H1 (cell line): Measurements from ENCODE around the gene KLHL21. TPM values are rescaled to one million over a fixed set of nuclear protein-coding genes. Genes with fewer than 3 reads are reported as not detected.

Experiments used
- polyA plus RNA-seq, 7 experiments: library from polyadenylated mRNA; depleted of rRNA in 3 of 7; stranded (reverse) in 5 of 7; unstranded in 2 of 7; fragments of >200 nt in 5 of 7; fragments of 200-250 nt in 2 of 7; gene quantifications; 1 replicate in 5 of 7; 2 replicates in 1 of 7; 4 replicates in 1 of 7; pipeline versions ENCODE4 v1.2.1 to v1.2.3, GENCODE V29; 2011 to 2013; ENCODE audit warnings: missing spikeins in 2 of 7, mixed read lengths in 2 of 7
- total RNA-seq: library from RNA; stranded (reverse); fragmentation: NEBNext Ultra II Directional; extraction: Animal tissue kit (Norgen Biotek cat#: 25700); gene quantifications from 2 replicates; pipeline ENCODE4 v1.2.1, GENCODE V29; 2021
- TF ChIP-seq, protein P1 (sequence below): fragments of 300-600 bp; sonication (generic); IDR thresholded peaks from 2 replicates; pipeline ENCODE4 v1.7.1; 2012; ENCODE audit warnings: low read length, moderate library complexity, mild to moderate bottlenecking, inconsistent platforms; ENCODE audit not compliant: insufficient replicate concordance

Gene KLHL21
- total and polyA plus RNA-seq, 2 of the 8 experiments (the other 6 are each of a cell fraction or from before 2014, with no cell fraction given) = 11.9 to 22.3 TPM

GRCh38 chr1:6574025-6574620, 28.5 kb downstream of the KLHL21 start (continued):
- TF ChIP-seq, protein P1, sequence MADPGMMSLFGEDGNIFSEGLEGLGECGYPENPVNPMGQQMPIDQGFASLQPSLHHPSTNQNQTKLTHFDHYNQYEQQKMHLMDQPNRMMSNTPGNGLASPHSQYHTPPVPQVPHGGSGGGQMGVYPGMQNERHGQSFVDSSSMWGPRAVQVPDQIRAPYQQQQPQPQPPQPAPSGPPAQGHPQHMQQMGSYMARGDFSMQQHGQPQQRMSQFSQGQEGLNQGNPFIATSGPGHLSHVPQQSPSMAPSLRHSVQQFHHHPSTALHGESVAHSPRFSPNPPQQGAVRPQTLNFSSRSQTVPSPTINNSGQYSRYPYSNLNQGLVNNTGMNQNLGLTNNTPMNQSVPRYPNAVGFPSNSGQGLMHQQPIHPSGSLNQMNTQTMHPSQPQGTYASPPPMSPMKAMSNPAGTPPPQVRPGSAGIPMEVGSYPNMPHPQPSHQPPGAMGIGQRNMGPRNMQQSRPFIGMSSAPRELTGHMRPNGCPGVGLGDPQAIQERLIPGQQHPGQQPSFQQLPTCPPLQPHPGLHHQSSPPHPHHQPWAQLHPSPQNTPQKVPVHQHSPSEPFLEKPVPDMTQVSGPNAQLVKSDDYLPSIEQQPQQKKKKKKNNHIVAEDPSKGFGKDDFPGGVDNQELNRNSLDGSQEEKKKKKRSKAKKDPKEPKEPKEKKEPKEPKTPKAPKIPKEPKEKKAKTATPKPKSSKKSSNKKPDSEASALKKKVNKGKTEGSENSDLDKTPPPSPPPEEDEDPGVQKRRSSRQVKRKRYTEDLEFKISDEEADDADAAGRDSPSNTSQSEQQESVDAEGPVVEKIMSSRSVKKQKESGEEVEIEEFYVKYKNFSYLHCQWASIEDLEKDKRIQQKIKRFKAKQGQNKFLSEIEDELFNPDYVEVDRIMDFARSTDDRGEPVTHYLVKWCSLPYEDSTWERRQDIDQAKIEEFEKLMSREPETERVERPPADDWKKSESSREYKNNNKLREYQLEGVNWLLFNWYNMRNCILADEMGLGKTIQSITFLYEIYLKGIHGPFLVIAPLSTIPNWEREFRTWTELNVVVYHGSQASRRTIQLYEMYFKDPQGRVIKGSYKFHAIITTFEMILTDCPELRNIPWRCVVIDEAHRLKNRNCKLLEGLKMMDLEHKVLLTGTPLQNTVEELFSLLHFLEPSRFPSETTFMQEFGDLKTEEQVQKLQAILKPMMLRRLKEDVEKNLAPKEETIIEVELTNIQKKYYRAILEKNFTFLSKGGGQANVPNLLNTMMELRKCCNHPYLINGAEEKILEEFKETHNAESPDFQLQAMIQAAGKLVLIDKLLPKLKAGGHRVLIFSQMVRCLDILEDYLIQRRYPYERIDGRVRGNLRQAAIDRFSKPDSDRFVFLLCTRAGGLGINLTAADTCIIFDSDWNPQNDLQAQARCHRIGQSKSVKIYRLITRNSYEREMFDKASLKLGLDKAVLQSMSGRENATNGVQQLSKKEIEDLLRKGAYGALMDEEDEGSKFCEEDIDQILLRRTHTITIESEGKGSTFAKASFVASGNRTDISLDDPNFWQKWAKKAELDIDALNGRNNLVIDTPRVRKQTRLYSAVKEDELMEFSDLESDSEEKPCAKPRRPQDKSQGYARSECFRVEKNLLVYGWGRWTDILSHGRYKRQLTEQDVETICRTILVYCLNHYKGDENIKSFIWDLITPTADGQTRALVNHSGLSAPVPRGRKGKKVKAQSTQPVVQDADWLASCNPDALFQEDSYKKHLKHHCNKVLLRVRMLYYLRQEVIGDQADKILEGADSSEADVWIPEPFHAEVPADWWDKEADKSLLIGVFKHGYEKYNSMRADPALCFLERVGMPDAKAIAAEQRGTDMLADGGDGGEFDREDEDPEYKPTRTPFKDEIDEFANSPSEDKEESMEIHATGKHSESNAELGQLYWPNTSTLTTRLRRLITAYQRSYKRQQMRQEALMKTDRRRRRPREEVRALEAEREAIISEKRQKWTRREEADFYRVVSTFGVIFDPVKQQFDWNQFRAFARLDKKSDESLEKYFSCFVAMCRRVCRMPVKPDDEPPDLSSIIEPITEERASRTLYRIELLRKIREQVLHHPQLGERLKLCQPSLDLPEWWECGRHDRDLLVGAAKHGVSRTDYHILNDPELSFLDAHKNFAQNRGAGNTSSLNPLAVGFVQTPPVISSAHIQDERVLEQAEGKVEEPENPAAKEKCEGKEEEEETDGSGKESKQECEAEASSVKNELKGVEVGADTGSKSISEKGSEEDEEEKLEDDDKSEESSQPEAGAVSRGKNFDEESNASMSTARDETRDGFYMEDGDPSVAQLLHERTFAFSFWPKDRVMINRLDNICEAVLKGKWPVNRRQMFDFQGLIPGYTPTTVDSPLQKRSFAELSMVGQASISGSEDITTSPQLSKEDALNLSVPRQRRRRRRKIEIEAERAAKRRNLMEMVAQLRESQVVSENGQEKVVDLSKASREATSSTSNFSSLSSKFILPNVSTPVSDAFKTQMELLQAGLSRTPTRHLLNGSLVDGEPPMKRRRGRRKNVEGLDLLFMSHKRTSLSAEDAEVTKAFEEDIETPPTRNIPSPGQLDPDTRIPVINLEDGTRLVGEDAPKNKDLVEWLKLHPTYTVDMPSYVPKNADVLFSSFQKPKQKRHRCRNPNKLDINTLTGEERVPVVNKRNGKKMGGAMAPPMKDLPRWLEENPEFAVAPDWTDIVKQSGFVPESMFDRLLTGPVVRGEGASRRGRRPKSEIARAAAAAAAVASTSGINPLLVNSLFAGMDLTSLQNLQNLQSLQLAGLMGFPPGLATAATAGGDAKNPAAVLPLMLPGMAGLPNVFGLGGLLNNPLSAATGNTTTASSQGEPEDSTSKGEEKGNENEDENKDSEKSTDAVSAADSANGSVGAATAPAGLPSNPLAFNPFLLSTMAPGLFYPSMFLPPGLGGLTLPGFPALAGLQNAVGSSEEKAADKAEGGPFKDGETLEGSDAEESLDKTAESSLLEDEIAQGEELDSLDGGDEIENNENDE = no peak
- TF ChIP-seq, all 59 proteins: peak for 0
